HG03558 (cell line): ENCODE measurements around the gene NUDT22.
A peak's percentile ranks its signal among the peaks of the same experiment; 100 is the strongest.

ENCODE experiments used
- ATAC-seq: cut with Tn5 transposase; IDR thresholded peaks from one replicate; pipeline ENCODE4 v1.9.1; 2021; ENCODE audit warnings: moderate number of reproducible peaks; ENCODE audit not compliant: unreplicated experiment; ENCODE audit errors: extremely low read depth

The NUDT22 gene, protein sequence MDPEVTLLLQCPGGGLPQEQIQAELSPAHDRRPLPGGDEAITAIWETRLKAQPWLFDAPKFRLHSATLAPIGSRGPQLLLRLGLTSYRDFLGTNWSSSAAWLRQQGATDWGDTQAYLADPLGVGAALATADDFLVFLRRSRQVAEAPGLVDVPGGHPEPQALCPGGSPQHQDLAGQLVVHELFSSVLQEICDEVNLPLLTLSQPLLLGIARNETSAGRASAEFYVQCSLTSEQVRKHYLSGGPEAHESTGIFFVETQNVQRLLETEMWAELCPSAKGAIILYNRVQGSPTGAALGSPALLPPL

DNA sequence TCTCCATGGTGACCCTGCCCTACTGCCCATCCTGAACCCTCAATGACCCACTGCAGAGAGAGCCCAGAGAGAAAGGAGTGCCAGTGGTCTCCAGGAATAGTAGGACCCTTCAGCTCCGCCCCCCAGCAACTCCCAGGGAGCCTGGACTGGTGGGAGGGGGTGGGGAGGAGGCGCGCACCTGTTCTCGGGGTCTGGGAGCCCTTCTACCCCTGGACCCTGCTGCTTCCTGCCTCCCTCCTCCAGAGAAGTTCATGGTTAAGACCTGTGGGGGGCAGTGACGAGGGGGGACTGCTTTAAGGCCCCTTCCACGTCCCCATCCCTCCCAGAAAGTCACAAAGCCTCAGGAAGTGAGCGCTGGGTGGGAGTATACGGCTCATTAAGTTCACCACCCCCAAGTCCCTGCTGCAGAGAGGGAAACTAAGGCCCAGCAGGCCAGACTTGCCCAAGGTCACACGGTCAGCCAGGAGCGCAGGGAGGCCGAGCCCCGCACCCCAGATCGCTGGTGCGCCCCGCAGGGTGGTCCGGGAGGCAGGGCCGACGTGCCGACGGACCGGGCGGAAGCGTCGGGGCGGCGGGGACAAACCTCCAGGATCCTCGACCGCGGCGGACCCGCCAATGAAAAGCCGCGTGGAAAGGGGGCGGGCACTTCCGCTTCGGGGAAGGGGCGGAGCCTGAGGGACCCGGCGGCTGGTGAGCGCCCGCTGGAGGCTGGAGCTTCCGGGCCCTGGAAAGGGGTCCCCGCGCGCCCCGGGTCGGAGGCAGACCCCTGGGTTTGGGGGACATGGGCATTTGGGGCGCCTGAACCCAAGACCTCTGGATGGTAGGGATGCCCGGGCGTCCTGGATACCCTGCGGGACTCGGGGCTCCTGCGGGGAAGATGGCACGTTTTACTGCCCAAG lies at the start of gene NUDT22, which contains the start of gene TRPT1:
NUDT22 (plus strand) TSS at position 667 of the 899 bp plus-strand sequence. CDS start 379 bp downstream, outside the sequence.
TRPT1 (minus strand) TSS at position 579 of the 899 bp plus-strand sequence; CDS start at position 253, 326 bp downstream.
- ATAC-seq = no peak

DNA sequence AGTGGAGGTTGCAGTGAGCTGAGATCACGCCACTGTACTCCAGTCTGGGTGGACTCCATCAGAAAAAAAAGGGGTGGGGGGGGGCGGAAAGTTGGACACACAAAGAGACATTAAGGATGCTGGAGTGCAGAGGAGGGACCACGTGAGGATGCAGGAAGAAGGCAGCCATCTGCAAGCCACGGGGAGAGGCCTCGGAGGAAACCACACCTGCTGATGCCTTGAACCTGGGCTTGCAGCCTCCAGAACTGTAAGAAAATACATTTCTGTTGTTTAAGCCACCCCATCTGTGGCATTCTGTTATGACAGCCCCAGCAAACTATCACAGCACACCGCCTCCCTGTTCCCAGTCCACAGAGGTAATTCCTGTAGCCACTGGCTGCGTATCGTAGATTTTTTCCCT lies 49.3 kb upstream of the NUDT22 start:
- no peak for ATAC-seq

DNA sequence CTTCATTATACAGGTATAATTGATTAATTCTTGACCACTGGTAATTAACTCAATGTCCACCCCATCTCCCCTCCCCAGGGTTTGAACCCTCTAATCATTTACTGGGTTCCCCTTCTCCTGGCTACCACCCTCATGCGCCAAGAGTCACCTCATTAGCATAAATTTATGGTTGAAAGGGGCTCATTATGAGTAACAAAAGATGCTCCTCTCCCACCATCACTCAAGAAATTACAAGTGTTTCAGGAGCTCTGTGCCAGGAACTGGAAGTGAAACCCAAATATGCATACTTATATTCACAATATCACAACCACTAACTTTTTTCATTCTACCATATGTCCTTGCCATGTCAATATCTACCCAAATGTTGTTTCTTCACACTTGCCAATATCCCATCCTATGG lies 47.9 kb upstream of the NUDT22 start:
- ATAC-seq = no peak

DNA sequence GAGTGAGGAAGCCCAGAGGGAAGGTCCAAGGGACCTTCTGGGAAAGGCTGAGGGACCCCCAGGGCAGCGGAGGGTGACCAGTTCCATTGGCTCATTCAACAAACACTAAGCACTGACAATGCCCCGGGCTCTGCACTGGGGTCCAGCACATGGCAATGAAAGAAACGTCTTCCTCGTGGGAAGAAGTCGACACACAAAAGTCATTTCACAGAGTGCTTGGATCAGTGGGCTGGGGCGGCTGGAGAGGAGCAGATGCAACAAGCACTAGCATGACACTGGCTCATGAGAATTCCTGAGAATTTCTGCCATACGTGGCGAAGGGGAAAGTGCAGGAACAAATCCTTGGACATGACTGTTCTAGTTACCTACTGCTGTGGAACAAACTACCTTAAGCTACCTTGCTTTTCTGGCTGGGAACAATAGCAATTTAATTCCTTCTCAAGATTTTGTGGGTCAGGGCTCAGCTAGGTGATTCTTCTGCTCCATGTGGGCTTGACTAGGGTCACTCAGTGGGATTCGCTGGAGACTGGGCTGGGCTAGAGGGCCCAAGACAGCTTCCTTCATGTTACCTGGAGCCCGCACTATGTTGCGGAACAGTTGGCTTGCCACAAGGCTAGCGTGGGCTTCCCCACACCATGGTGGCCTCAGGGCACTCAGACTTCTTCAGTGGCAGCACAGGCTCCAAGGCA lies 47.0 kb upstream of the NUDT22 start:
- no peak for ATAC-seq

DNA sequence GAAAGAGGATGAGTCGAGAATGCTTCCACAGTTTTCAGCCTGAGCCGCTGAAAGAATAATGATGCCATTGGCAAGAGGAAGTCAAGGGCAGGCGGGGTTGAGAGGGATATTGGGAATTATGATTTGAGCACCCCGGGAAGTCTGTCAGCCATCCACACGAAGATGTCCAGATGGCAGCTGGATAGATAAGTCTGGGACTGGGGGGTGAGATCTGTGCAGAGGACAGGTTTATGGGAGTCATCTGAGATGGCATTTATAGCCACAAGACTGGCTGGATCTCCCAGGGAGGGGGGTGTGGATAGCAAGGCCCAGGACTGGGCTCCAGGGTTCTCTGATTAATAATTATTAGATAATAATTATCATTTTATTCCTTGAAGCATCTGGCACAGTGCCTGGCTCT lies 45.2 kb upstream of the NUDT22 start:
- ATAC-seq = no peak

DNA sequence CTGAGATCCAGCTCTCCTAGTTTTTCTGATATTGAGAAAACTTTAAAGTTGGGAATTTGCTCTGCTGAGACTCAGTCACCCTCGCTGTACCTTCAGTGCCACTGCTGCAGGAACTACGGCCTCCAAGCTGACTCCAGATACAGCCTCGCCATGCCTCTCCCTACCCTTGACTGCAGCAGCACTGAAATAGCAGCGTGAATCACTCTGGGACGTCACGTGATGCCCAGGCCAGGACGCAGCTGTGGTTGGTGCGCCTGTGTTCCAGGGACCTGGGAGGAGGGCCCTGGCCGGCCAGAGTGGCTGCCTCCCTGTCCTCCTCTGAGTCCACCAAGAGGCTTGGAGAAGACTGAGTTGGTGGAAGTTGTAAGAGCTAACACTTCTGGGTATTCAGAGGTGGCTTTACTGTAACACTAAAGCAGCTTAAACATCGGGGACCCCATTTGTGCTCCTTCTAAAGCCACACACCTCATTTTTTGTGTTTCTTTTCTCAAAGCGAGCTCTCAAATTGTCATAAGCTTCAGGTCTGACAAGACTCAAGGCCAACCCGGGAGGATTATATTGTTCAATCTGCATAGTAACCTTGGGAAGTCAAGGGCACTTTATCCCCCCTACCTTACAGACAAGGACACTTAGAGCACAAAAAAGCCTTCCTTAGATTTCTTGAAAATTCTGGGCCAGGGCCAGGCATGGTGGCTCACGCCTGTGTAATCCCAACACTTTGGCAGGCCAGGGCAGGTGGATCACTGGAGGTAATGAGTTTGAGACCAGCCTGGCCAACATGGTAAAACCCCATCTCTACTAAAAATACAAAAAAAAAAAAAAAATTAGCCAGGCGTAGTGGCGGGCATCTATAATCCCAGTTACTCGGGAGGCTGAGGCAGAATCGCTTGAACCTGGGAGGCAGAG lies 44.3 kb upstream of the NUDT22 start:
- no peak for ATAC-seq

DNA sequence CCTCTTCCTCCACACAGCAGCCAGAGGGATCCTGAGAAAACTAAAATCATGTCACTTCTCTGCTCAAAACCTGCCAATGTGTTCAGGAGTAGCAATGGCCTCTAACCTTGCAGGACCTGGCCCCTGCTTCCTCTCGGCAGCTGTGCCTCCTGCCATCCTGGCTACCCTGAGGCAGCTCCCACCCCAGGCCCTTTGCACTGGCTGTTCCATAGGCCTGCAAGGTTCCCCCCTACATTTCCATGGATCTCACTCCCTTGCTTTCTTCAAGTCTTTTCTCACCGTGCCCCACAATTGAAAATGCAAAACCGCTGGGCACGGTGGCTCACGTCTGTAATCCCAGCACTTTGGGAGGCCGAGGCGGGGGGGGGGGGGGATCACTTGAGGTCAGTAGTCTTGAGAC lies 42.2 kb upstream of the NUDT22 start:
- ATAC-seq = no peak

DNA sequence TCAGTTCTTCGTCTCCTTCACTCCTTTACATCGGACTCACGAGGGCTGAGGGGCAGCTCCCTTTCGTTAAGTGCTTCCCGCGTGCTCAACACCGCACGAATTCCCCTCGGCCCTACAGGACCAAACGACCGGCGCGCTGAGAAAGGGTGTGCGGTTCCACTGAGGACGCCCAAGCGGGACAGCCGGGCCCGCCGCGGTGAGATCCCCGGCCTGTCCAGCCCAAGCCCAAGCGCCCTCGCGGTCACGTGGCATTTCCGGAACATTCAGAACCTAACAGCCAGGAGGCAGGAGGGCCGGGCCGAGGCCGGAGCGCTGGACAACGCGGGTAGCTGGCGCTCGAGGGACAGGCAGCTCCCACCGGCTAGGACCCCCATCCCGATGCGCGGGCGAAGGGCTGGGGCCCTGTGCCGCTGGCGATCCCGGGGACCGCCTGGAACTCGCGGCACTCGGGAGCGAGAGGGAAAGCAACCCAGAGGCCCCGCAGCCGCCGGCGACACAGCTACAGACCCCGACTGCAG lies 40.8 kb upstream of the NUDT22 start:
- no peak for ATAC-seq

DNA sequence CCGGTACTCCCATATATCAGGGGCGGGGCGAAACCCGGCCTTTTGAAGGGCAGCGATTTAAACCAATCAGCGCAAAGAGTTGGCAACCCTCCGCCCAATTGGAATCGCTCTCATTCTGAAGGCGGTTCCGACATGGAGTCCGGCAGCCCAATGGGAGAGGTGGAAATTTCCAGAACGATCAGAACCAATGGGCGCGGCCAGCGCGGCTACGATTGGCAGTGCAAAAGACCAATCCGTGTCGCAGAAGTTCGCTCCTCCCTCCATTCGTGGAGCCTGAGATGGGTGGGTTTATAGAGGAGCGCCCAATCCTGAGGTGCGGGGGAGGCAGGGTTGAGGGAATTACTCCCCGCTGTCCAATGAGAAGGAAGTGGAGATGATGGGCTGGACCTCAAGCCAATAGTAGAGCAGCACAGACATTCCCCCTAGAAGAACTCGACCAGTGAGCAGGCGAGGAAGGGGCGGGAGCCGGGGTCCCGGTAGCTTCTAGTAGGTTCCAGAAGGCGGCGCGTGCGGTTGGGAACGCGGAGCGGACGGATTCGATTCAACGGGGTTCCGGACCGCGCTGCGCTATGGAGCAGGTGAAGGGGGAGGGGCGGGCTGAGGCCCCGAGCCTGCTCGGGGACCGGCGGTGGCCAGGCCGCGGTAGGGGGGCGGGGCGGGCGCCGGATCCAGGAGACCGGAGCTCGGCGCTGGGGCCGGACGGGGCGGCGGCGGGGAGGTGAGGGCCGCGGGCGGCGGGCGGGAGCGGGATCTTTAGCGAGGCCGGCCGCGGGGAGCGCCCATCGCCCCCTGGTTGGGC lies 40.2 kb upstream of the NUDT22 start, which contains the start of gene STIP1:
STIP1 (plus strand) TSS at position 479 of the 799 bp plus-strand sequence; CDS start at position 570, 91 bp downstream.
- peak; percentile 70 for ATAC-seq

DNA sequence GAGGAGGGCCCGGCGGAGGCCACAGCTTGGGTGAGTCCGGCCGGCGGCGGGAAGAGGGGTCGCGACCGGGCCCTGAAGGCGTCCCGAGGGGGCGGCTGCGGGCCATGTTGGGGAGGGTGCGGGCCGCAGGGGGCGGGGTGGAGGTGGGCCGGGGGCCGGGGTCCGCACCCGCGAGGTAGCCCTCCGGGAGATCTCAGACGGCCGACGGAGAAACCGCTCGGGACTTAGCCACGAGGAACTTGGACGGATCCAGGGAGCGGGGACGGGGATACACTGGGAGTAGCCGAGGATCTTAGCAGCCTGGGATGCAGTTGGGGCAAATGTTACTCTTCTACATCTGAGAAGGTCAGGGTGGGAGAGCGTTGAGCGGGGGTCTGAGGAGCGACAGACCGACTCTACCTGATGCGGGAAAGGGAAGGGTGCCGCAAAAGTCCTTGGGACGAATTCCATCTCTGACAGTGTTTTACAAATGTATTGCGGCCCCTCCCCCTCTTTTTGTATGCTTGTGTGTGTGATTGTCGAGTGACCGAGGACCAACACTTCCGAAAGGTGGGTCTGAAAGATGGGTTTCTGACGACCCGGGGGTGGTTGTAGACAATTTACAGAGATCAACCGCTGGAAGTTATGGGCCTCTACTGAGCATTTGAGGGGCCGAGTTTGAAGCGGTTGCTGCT lies 39.4 kb upstream of the NUDT22 start:
- no peak for ATAC-seq

DNA sequence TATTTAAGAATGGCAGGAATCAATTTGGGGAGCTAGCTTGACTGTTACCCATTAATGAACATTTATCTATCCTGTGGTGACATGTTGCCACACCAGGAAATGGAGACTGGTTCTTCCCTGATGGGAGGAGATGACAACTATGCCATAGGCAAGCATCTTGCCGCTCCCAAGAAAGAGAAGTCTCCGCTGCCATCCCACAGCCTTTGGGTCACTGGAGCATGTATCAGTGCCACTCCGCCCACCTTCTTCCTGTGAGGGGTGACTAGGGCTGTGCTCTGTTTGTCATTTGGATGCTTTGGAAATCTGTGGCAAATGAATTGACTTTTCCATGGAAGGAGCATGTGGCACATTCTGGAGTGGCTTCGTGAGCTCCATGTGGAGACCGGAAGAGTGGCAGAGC lies 33.6 kb upstream of the NUDT22 start:
- no peak for ATAC-seq

DNA sequence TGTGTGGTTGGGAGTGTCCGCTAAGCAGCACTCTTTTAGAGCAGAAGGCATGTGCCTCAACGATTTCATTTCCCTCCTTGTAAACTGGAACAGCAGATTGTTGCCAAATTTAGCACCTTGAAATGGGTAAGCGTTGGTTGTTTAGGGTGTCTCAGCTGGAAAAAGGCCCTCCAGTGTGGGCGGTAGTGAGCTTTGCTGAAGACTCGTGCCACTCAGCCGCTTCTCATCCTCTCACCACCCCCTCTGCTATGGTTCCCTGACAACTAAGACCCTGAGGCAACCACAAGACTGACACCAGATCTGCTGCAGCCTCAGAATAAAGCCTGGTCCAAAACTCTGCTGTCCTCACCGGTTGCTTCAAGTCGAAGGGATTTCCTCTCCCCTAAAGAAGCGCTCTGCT lies 29.4 kb upstream of the NUDT22 start:
- no peak for ATAC-seq

DNA sequence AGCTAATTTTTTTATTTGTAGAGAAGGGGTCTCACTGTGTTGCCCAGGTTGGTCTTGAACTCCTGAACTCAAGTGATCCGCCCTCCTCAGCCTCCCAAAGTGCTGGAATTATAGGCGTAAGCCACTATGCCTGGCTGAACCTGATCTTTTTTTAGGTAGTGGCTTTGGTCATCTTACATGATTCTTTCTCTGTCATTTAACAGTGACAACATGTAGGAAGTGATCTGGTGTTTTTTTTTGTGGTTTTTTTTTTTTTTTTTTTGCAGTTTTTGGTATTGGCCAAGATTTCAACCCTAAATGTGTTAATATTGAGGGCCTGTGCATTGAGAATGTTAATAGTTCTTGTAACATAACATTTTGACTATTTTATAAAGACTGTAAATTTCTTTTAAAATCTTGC lies 27.6 kb upstream of the NUDT22 start:
- ATAC-seq = no peak

DNA sequence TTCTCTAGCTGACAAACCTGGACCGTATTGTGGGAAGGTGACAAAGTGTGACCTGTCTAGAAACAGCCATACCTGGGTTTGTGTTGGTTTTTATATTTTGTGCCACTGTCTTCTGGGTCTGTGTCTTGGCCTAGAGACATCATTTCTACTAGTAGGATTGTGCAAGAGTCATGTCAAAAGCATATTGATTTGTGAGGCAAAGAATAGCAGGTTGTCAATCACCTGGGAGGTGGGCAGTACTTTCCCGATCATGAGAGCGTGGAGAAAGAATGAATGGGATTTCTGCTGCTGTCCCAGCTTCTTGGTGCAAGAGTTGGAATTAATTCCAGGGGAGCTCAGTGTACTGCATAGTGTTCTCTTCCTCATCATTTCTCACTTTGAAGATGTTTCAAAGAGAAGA lies 24.5 kb upstream of the NUDT22 start:
- no peak for ATAC-seq

DNA sequence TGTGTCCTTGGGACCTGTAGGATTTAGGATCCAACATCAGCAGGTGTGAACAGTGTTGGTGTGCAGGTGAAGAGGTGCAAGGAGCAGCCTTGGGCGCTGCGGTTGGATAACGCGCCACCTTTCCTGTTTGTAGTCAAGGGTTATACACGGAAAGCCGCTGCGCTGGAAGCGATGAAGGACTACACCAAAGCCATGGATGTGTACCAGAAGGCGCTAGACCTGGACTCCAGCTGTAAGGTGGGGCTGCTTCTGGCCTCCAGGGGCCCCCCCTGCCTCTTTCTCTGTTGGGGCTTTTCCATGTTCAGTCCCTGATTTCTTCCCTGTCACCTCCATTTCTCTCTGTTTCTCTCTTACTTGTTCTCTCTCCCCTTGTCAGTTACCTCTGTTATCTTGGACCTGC lies 23.1 kb upstream of the NUDT22 start:
- no peak for ATAC-seq

DNA sequence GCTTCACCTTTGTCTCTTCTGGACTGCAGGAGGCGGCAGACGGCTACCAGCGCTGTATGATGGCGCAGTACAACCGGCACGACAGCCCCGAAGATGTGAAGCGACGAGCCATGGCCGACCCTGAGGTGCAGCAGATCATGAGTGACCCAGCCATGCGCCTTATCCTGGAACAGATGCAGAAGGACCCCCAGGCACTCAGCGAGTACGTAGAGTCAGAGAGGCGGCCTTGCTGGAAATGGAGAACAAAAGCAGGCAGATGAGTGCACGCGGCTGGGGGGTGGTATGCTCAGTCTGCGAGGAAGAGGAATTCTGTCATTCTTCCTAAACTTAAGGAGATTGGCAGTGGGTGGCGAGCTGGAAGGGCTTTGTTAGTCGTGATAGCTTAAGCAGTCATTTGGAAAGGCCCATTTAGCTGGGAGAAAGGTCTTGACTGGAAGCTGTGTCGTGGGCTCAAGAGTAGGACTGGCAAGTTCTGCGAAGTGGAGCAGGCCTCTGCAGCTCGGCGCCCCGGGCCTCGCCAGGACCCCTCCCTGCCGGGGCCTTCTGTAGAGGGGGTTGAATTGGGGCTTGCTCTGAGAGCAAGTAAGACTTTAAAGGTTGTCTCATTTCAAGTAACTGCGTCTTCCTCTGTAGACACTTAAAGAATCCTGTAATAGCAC lies 22.5 kb upstream of the NUDT22 start:
- no peak for ATAC-seq

DNA sequence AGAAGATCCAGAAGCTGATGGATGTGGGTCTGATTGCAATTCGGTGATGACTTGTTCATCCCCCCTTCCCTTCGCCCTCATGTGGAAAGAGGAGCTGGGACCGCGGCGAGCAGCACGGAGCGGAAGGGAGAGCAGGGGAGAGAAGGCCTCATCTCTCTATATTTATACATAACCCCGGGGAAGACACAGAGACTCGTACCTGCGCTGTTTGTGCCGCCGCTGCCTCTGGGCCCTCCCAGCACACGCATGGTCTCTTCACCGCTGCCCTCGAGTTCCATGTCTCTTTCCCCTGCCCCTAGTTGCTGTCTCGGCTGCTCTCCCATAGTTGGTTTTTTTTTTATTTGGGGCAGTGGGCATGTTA lies 22.0 kb upstream of the NUDT22 start:
- ATAC-seq = no peak
